Sigmoid colon (tissue), 4 donors: ENCODE measurements around the gene CRIP2.

Source experiments
- EP300 ChIP-seq, 4 donors: sonication (generic); formaldehyde crosslinking; IDR thresholded peaks; one replicate each; pipeline ENCODE4 v1.6.1; 2017; ENCODE audit warnings: antibody characterized with exemption in 4 of 4
- POLR2A ChIP-seq, 2 donors: fragments of 450-650 bp; IDR thresholded peaks; one replicate each; pipeline ENCODE4 v1.6.1; 2016; ENCODE audit warnings: antibody characterized with exemption in 2 of 2, mild to moderate bottlenecking in 2 of 2, moderate library complexity in 2 of 2
- TF ChIP-seq, protein P1 (sequence below), 4 experiments: fragments of 450-650 bp in 3 of 4; fragments of 200-600 bp in 1 of 4; IDR thresholded peaks; one replicate each; pipeline ENCODE4 v1.5.1; 2016 to 2019; ENCODE audit warnings: antibody characterized with exemption in 4 of 4, mild to moderate bottlenecking in 3 of 4, moderate library complexity in 2 of 4

- TF ChIP-seq EP300 (IDR thresholded peaks at IDR 0.05) (no peak), POLR2A (IDR thresholded peaks at IDR 0.05) (no peak)
- TF ChIP-seq, protein P1, sequence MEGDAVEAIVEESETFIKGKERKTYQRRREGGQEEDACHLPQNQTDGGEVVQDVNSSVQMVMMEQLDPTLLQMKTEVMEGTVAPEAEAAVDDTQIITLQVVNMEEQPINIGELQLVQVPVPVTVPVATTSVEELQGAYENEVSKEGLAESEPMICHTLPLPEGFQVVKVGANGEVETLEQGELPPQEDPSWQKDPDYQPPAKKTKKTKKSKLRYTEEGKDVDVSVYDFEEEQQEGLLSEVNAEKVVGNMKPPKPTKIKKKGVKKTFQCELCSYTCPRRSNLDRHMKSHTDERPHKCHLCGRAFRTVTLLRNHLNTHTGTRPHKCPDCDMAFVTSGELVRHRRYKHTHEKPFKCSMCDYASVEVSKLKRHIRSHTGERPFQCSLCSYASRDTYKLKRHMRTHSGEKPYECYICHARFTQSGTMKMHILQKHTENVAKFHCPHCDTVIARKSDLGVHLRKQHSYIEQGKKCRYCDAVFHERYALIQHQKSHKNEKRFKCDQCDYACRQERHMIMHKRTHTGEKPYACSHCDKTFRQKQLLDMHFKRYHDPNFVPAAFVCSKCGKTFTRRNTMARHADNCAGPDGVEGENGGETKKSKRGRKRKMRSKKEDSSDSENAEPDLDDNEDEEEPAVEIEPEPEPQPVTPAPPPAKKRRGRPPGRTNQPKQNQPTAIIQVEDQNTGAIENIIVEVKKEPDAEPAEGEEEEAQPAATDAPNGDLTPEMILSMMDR (IDR thresholded peaks at IDR 0.05) = no peak
These were observed 11.7 kb downstream of the CRIP2 start, which contains the start of gene CRIP1 for GRCh38 chr14:105486163-105486973.
